HK-2 (cell line): ENCODE data around the gene SLC24A3.

ENCODE experiments used
- DNase-seq: peaks from one replicate; pipeline ENCODE4 v3.0.0-alpha.2; 2018; ENCODE audit not compliant: unreplicated experiment

Gene SLC24A3

GRCh38 chr20:19212469-19212815, at the start of gene SLC24A3:
Gene SLC24A3 (plus strand): TSS chr20:19212642.
- no peak for DNase-seq

- DNase-seq = no peak
These were observed 42.3 kb upstream of the SLC24A3 start for GRCh38 chr20:19170148-19170547.

GRCh38 chr20:19172637-19173036, 39.8 kb upstream of the SLC24A3 start:
- no peak for DNase-seq

- DNase-seq = no peak
These were observed 35.9 kb upstream of the SLC24A3 start for GRCh38 chr20:19176470-19177052.

- DNase-seq = no peak
These were observed 30.9 kb upstream of the SLC24A3 start for GRCh38 chr20:19181552-19181951.

GRCh38 chr20:19185083-19185482, 27.4 kb upstream of the SLC24A3 start:
- DNase-seq = no peak

GRCh38 chr20:19193349-19193748, 19.1 kb upstream of the SLC24A3 start:
- no peak for DNase-seq

- DNase-seq = peak; percentile 69
These were observed 6.5 kb upstream of the SLC24A3 start for GRCh38 chr20:19205981-19206396.

- no peak for DNase-seq
These were observed 4.9 kb upstream of the SLC24A3 start for GRCh38 chr20:19207541-19207940.

- no peak for DNase-seq
These were observed 1.9 kb upstream of the SLC24A3 start for GRCh38 chr20:19210391-19211155.

- DNase-seq = no peak
These were observed 1.2 kb upstream of the SLC24A3 start for GRCh38 chr20:19211252-19211651.

- DNase-seq = no peak
These were observed 577 bp upstream of the SLC24A3 start for GRCh38 chr20:19211661-19212468.

- DNase-seq = no peak
These were observed 520 bp downstream of the SLC24A3 start for GRCh38 chr20:19212821-19213502.

GRCh38 chr20:19213946-19214490, 1.6 kb downstream of the SLC24A3 start:
- no peak for DNase-seq

GRCh38 chr20:19218411-19218810, 6.0 kb downstream of the SLC24A3 start:
- DNase-seq = no peak

GRCh38 chr20:19222520-19223040, 10.1 kb downstream of the SLC24A3 start:
- DNase-seq = no peak

- DNase-seq = no peak
These were observed 11.2 kb downstream of the SLC24A3 start for GRCh38 chr20:19223640-19224039.

GRCh38 chr20:19231359-19232035, 19.1 kb downstream of the SLC24A3 start:
- no peak for DNase-seq

- DNase-seq = no peak
These were observed 20.8 kb downstream of the SLC24A3 start for GRCh38 chr20:19232997-19233794.

GRCh38 chr20:19236371-19237055, 24.1 kb downstream of the SLC24A3 start:
- no peak for DNase-seq
